ENCODE results near the gene B3GNT4.

The B3GNT4 gene

GRCh38 chr12:122203301-122204166, at the start of gene B3GNT4:
Gene B3GNT4 (plus strand): TSS chr12:122203709. CDS start chr12:122204619, 910 bp downstream.
- Histone ChIP-seq H3K36me3 (ENCODE audit: insufficient read depth, low read length) (peaks cover 20% of the 10 kb centered on the region), H3K27me3 (ENCODE audit: control insufficient read depth in 1 of 2, insufficient read depth in 2 of 2, low read length in 2 of 2) (peaks cover 32 to 53% of the 10 kb centered on the region in 2 donors), H3K4me1 (ENCODE audit: insufficient read depth, low read length) (no peaks in the 10 kb centered on the region), H3K4me3 (ENCODE audit: low read depth in 1 of 2, low read length in 2 of 2) (peak within 1 kb of the TSS; percentile 32 to 38), H3K9ac (ENCODE audit: low read length) (no peak within 1 kb of the TSS), H3K9me3 (ENCODE audit: low read length) (no peaks in the 10 kb centered on the region), H3K27ac (ENCODE audit: low read depth, low read length) (no peak within 1 kb of the TSS)

GRCh38 chr12:122155705-122156104, 47.8 kb upstream of the B3GNT4 start:
- Histone ChIP-seq H3K36me3 (ENCODE audit: insufficient read depth, low read length) (no peaks in the 10 kb centered on the region), H3K4me1 (ENCODE audit: insufficient read depth, low read length) (peaks cover 4% of the 10 kb centered on the region), H3K9me3 (ENCODE audit: low read length) (no peaks in the 10 kb centered on the region), H3K9ac (ENCODE audit: low read length) (no peak overlapping the region), H3K27me3 (ENCODE audit: control insufficient read depth in 1 of 2, insufficient read depth in 2 of 2, low read length in 2 of 2) (no peaks in the 10 kb centered on the region), H3K4me3 (ENCODE audit: low read depth in 1 of 2, low read length in 2 of 2) (no peak overlapping the region), H3K27ac (ENCODE audit: low read depth, low read length) (no peak overlapping the region)

- Histone ChIP-seq H3K27ac (ENCODE audit: low read depth, low read length) (no peak overlapping the region), H3K4me1 (ENCODE audit: insufficient read depth, low read length) (no peaks in the 10 kb centered on the region), H3K9me3 (ENCODE audit: low read length) (no peaks in the 10 kb centered on the region), H3K36me3 (ENCODE audit: insufficient read depth, low read length) (no peaks in the 10 kb centered on the region), H3K4me3 (ENCODE audit: low read depth in 1 of 2, low read length in 2 of 2) (no peak overlapping the region), H3K9ac (ENCODE audit: low read length) (no peak overlapping the region), H3K27me3 (ENCODE audit: control insufficient read depth in 1 of 2, insufficient read depth in 2 of 2, low read length in 2 of 2) (no peaks in the 10 kb centered on the region)
These were observed 44.7 kb upstream of the B3GNT4 start for GRCh38 chr12:122158700-122159285.

GRCh38 chr12:122159882-122160281, 43.6 kb upstream of the B3GNT4 start:
- no peaks in the 10 kb centered on the region for H3K27me3 ChIP-seq (ENCODE audit: control insufficient read depth in 1 of 2, insufficient read depth in 2 of 2, low read length in 2 of 2)
- H3K36me3 ChIP-seq (ENCODE audit: insufficient read depth, low read length) = no peaks in the 10 kb centered on the region
- H3K9me3 ChIP-seq (ENCODE audit: low read length) = no peaks in the 10 kb centered on the region
- H3K4me1 ChIP-seq (ENCODE audit: insufficient read depth, low read length) = no peaks in the 10 kb centered on the region
- no peak overlapping the region for H3K4me3 ChIP-seq (ENCODE audit: low read depth in 1 of 2, low read length in 2 of 2)
- no peak overlapping the region for H3K9ac ChIP-seq (ENCODE audit: low read length)
- H3K27ac ChIP-seq (ENCODE audit: low read depth, low read length) = no peak overlapping the region

- H3K36me3 ChIP-seq (ENCODE audit: insufficient read depth, low read length) = no peaks in the 10 kb centered on the region
These were observed 42.7 kb upstream of the B3GNT4 start for GRCh38 chr12:122160761-122161160.

GRCh38 chr12:122161682-122162081, 41.8 kb upstream of the B3GNT4 start:
- no peaks in the 10 kb centered on the region for H3K9me3 ChIP-seq (ENCODE audit: low read length)
- no peaks in the 10 kb centered on the region for H3K4me1 ChIP-seq (ENCODE audit: insufficient read depth, low read length)
- no peak overlapping the region for H3K27ac ChIP-seq (ENCODE audit: low read depth, low read length)
- no peaks in the 10 kb centered on the region for H3K27me3 ChIP-seq (ENCODE audit: control insufficient read depth in 1 of 2, insufficient read depth in 2 of 2, low read length in 2 of 2)
- no peaks in the 10 kb centered on the region for H3K36me3 ChIP-seq (ENCODE audit: insufficient read depth, low read length)
- no peak overlapping the region for H3K9ac ChIP-seq (ENCODE audit: low read length)
- H3K4me3 ChIP-seq (ENCODE audit: low read depth in 1 of 2, low read length in 2 of 2) = no peak overlapping the region

More at GRCh38 chr12:122160761-122161160, 42.7 kb upstream of the B3GNT4 start:
- Histone ChIP-seq H3K4me3 (ENCODE audit: low read depth in 1 of 2, low read length in 2 of 2) (no peak overlapping the region), H3K9ac (ENCODE audit: low read length) (no peak overlapping the region), H3K9me3 (ENCODE audit: low read length) (no peaks in the 10 kb centered on the region), H3K27ac (ENCODE audit: low read depth, low read length) (no peak overlapping the region), H3K4me1 (ENCODE audit: insufficient read depth, low read length) (no peaks in the 10 kb centered on the region), H3K27me3 (ENCODE audit: control insufficient read depth in 1 of 2, insufficient read depth in 2 of 2, low read length in 2 of 2) (no peaks in the 10 kb centered on the region)

GRCh38 chr12:122162976-122163375, 40.5 kb upstream of the B3GNT4 start:
- no peak overlapping the region for H3K4me3 ChIP-seq (ENCODE audit: low read depth in 1 of 2, low read length in 2 of 2)
- no peak overlapping the region for H3K27ac ChIP-seq (ENCODE audit: low read depth, low read length)
- no peaks in the 10 kb centered on the region for H3K27me3 ChIP-seq (ENCODE audit: control insufficient read depth in 1 of 2, insufficient read depth in 2 of 2, low read length in 2 of 2)
- no peak overlapping the region for H3K9ac ChIP-seq (ENCODE audit: low read length)
- no peaks in the 10 kb centered on the region for H3K36me3 ChIP-seq (ENCODE audit: insufficient read depth, low read length)
- no peaks in the 10 kb centered on the region for H3K9me3 ChIP-seq (ENCODE audit: low read length)
- no peaks in the 10 kb centered on the region for H3K4me1 ChIP-seq (ENCODE audit: insufficient read depth, low read length)

GRCh38 chr12:122166422-122167349, 36.8 kb upstream of the B3GNT4 start:
- no peaks in the 10 kb centered on the region for H3K9me3 ChIP-seq (ENCODE audit: low read length)
- no peak overlapping the region for H3K27ac ChIP-seq (ENCODE audit: low read depth, low read length)
- H3K4me1 ChIP-seq (ENCODE audit: insufficient read depth, low read length) = no peaks in the 10 kb centered on the region
- H3K36me3 ChIP-seq (ENCODE audit: insufficient read depth, low read length) = no peaks in the 10 kb centered on the region
- no peak overlapping the region for H3K9ac ChIP-seq (ENCODE audit: low read length)
- H3K27me3 ChIP-seq (ENCODE audit: control insufficient read depth in 1 of 2, insufficient read depth in 2 of 2, low read length in 2 of 2) = no peaks in the 10 kb centered on the region
- no peak overlapping the region for H3K4me3 ChIP-seq (ENCODE audit: low read depth in 1 of 2, low read length in 2 of 2)

GRCh38 chr12:122167356-122167925, 36.1 kb upstream of the B3GNT4 start:
- Histone ChIP-seq H3K27ac (ENCODE audit: low read depth, low read length) (no peak overlapping the region), H3K9me3 (ENCODE audit: low read length) (no peaks in the 10 kb centered on the region), H3K9ac (ENCODE audit: low read length) (no peak overlapping the region), H3K36me3 (ENCODE audit: insufficient read depth, low read length) (no peaks in the 10 kb centered on the region), H3K4me3 (ENCODE audit: low read depth in 1 of 2, low read length in 2 of 2) (no peak overlapping the region), H3K4me1 (ENCODE audit: insufficient read depth, low read length) (no peaks in the 10 kb centered on the region), H3K27me3 (ENCODE audit: control insufficient read depth in 1 of 2, insufficient read depth in 2 of 2, low read length in 2 of 2) (peaks cover 0 to 5% of the 10 kb centered on the region in 2 donors)

- H3K36me3 ChIP-seq (ENCODE audit: insufficient read depth, low read length) = no peaks in the 10 kb centered on the region
- no peaks in the 10 kb centered on the region for H3K9me3 ChIP-seq (ENCODE audit: low read length)
- no peak overlapping the region for H3K27ac ChIP-seq (ENCODE audit: low read depth, low read length)
- H3K9ac ChIP-seq (ENCODE audit: low read length) = no peak overlapping the region
- H3K4me3 ChIP-seq (ENCODE audit: low read depth in 1 of 2, low read length in 2 of 2) = no peak overlapping the region
- H3K27me3 ChIP-seq (ENCODE audit: control insufficient read depth in 1 of 2, insufficient read depth in 2 of 2, low read length in 2 of 2) = peaks cover 0 to 6% of the 10 kb centered on the region in 2 donors
- no peaks in the 10 kb centered on the region for H3K4me1 ChIP-seq (ENCODE audit: insufficient read depth, low read length)
These were observed 35.0 kb upstream of the B3GNT4 start for GRCh38 chr12:122168492-122168891.

- H3K4me3 ChIP-seq (ENCODE audit: low read depth in 1 of 2, low read length in 2 of 2) = no peak overlapping the region
- H3K27ac ChIP-seq (ENCODE audit: low read depth, low read length) = no peak overlapping the region
- H3K36me3 ChIP-seq (ENCODE audit: insufficient read depth, low read length) = no peaks in the 10 kb centered on the region
- no peak overlapping the region for H3K9ac ChIP-seq (ENCODE audit: low read length)
- H3K9me3 ChIP-seq (ENCODE audit: low read length) = no peaks in the 10 kb centered on the region
- peaks cover 0 to 6% of the 10 kb centered on the region in 2 donors for H3K27me3 ChIP-seq (ENCODE audit: control insufficient read depth in 1 of 2, insufficient read depth in 2 of 2, low read length in 2 of 2)
- H3K4me1 ChIP-seq (ENCODE audit: insufficient read depth, low read length) = no peaks in the 10 kb centered on the region
These were observed 32.1 kb upstream of the B3GNT4 start for GRCh38 chr12:122171399-122171798.
